ENCODE measurements around the gene PARD3. TPM values are rescaled to one million over a fixed set of nuclear protein-coding genes. Genes with fewer than 3 reads are reported as not detected.

Gene PARD3
- total RNA-seq, 1 donor from 2014 or later = 51.2 TPM

DNA sequence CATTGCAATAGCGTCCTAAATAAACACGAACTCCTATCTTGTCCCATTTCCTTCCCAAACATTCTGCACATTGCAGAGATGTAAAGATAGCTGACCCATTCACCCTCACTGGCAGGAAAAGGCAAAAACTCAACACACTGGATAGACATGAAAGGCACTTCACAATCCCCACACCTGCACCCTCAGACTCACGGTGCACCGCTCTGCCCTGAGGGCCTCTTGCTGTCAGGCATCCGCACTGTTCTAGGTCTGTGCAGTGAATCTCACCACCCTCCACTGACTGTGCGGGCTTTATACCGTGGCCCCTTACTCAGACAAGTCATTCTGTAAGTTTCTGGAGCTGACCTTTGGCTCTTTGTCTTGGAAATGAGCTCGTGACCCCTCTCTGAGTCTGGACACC lies 42.9 kb upstream of the PARD3 start:
- Mint-ChIP-seq H3K4me3 (no peak overlapping the region), H3K4me1 (peaks cover 10% of the 10 kb centered on the region), H3K9me3 (no peaks in the 10 kb centered on the region), H3K27me3 (ENCODE audit: low read depth) (no peaks in the 10 kb centered on the region), H3K27ac (ENCODE audit: unreplicated experiment) (no peak overlapping the region), H3K36me3 (ENCODE audit: low read depth) (no peaks in the 10 kb centered on the region)
- no peak for DNase-seq (ENCODE audit: low read depth, low spot score)
- TF ChIP-seq, protein P1, sequence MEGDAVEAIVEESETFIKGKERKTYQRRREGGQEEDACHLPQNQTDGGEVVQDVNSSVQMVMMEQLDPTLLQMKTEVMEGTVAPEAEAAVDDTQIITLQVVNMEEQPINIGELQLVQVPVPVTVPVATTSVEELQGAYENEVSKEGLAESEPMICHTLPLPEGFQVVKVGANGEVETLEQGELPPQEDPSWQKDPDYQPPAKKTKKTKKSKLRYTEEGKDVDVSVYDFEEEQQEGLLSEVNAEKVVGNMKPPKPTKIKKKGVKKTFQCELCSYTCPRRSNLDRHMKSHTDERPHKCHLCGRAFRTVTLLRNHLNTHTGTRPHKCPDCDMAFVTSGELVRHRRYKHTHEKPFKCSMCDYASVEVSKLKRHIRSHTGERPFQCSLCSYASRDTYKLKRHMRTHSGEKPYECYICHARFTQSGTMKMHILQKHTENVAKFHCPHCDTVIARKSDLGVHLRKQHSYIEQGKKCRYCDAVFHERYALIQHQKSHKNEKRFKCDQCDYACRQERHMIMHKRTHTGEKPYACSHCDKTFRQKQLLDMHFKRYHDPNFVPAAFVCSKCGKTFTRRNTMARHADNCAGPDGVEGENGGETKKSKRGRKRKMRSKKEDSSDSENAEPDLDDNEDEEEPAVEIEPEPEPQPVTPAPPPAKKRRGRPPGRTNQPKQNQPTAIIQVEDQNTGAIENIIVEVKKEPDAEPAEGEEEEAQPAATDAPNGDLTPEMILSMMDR (conservative IDR thresholded peaks at IDR 0.05) = no peak

DNA sequence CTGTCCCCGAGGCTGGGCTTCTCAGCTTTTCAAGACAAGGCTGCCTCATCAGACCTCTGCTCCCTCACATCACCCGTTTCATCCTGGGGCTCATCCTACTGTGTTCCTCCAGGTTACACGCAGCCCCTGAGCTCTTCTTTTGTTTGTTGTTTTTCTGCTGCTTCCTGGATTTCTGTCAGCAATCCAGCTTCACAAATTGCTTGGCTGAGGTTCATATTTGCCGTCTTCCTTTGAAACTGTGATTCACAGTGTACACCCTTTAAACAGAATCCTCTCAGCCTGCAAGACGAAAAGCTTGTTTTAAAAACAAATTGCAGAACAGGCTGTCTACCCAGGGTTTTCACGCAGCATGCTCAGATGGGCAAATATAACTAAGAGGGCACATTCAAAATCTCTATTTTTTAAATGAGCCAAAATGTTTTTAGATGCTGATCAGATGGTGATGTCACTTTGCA lies 39.1 kb upstream of the PARD3 start:
- no peaks in the 10 kb centered on the region for H3K9me3 Mint-ChIP-seq
- H3K4me3 Mint-ChIP-seq = no peak overlapping the region
- no peaks in the 10 kb centered on the region for H3K27me3 Mint-ChIP-seq (ENCODE audit: low read depth)
- no peaks in the 10 kb centered on the region for H3K36me3 Mint-ChIP-seq (ENCODE audit: low read depth)
- H3K27ac Mint-ChIP-seq (ENCODE audit: unreplicated experiment) = no peak overlapping the region
- H3K4me1 Mint-ChIP-seq = peaks cover 4% of the 10 kb centered on the region
- TF ChIP-seq, protein P1 (conservative IDR thresholded peaks at IDR 0.05) = no peak
- DNase-seq (ENCODE audit: low read depth, low spot score) = no peak

DNA sequence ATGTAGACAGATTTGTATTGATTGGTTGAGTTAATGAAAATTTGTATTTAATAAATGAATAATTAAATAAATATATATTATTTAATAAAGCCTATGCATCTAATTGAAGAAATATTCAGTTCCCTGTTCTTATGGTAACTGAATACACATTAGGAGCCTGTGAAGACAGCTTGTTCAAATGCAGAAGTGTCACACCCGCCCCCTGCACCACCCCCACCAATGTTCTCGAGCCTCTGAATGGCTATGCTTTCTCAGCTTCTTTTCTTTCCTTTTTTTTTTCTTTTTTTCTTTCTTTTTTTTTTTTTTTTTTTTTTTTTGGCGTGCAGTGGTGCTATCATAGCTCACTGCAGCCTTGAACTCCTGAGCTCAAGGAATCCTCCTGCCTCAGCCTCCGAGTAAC lies 38.3 kb upstream of the PARD3 start:
- TF ChIP-seq, protein P1 (conservative IDR thresholded peaks at IDR 0.05) = no peak
- no peak for DNase-seq (ENCODE audit: low read depth, low spot score)
- H3K9me3 Mint-ChIP-seq = no peaks in the 10 kb centered on the region
- peaks cover 4% of the 10 kb centered on the region for H3K4me1 Mint-ChIP-seq
- no peak overlapping the region for H3K27ac Mint-ChIP-seq (ENCODE audit: unreplicated experiment)
- no peaks in the 10 kb centered on the region for H3K27me3 Mint-ChIP-seq (ENCODE audit: low read depth)
- no peaks in the 10 kb centered on the region for H3K36me3 Mint-ChIP-seq (ENCODE audit: low read depth)
- H3K4me3 Mint-ChIP-seq = no peak overlapping the region

DNA sequence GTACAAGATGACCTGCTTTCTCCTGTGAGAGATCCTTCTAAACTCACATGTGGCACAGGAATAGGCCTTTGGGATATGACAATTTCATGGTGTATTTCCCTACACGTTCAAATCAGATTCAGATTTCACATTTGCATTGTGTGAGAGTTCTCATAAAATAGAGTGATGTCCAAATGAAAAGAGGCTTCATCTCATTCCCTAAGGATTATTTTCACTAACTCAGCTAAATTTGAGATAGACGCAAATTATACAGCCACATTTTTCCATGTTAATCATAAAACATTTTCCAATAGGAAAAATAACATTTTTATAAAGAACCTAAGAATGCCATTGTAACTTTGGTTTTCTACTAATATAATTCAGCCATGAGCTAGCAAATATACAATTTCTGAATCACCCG lies 35.5 kb upstream of the PARD3 start:
- Mint-ChIP-seq H3K4me1 (peaks cover 4% of the 10 kb centered on the region), H3K4me3 (no peak overlapping the region), H3K27me3 (ENCODE audit: low read depth) (no peaks in the 10 kb centered on the region), H3K36me3 (ENCODE audit: low read depth) (no peaks in the 10 kb centered on the region), H3K27ac (ENCODE audit: unreplicated experiment) (no peak overlapping the region), H3K9me3 (no peaks in the 10 kb centered on the region)
- TF ChIP-seq, protein P1 (conservative IDR thresholded peaks at IDR 0.05) = no peak
- no peak for DNase-seq (ENCODE audit: low read depth, low spot score)

DNA sequence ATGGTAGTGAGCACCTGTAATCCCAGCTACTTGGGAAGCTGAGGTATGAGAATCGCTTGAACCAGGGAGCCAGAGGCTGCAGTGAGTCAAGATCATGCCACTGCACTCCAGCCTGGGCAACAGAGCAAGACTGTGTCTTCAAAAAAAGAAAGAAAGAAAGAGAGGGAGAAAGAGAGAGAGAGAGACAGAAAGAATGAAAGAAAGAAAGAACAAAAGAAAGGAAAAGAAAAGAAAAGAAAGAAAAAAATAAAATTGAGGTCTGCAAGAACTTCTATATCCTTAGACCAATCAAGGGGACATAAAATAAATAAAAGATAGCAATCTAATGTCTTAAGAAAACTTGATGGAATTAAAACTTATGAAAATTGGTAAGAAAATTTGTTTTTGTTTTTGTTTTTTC lies 34.9 kb upstream of the PARD3 start:
- no peaks in the 10 kb centered on the region for H3K9me3 Mint-ChIP-seq
- H3K27ac Mint-ChIP-seq (ENCODE audit: unreplicated experiment) = no peak overlapping the region
- DNase-seq (ENCODE audit: low read depth, low spot score) = no peak
- TF ChIP-seq, protein P1 (conservative IDR thresholded peaks at IDR 0.05) = no peak
- no peaks in the 10 kb centered on the region for H3K27me3 Mint-ChIP-seq (ENCODE audit: low read depth)
- H3K4me1 Mint-ChIP-seq = peaks cover 4% of the 10 kb centered on the region
- H3K4me3 Mint-ChIP-seq = no peak overlapping the region
- H3K36me3 Mint-ChIP-seq (ENCODE audit: low read depth) = no peaks in the 10 kb centered on the region

DNA sequence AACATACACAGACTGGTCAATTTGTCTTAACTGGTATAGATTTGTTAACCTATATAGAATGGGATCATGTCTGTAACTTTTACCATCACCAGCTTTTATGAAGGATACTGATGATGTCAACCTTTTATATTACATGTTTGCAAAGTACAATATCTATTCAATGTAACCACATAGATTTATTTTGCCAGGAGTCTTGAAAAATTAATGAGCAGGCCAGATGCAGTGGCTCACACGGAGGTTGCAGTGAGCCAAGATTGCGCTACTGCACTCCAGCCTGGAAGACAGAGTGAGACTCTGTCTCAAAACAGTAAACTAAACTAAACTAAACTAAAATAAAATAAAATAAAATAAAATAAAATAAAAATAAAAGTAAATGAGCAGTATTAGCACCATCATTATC lies 30.0 kb upstream of the PARD3 start:
- no peaks in the 10 kb centered on the region for H3K9me3 Mint-ChIP-seq
- H3K27ac Mint-ChIP-seq (ENCODE audit: unreplicated experiment) = no peak overlapping the region
- H3K27me3 Mint-ChIP-seq (ENCODE audit: low read depth) = no peaks in the 10 kb centered on the region
- no peaks in the 10 kb centered on the region for H3K36me3 Mint-ChIP-seq (ENCODE audit: low read depth)
- no peaks in the 10 kb centered on the region for H3K4me1 Mint-ChIP-seq
- H3K4me3 Mint-ChIP-seq = no peak overlapping the region
- TF ChIP-seq, protein P1 (conservative IDR thresholded peaks at IDR 0.05) = no peak
- no peak for DNase-seq (ENCODE audit: low read depth, low spot score)

All from neural crest cell (in vitro differentiated cells).